ENCODE results near the gene PSMD4.

The PSMD4 gene

GRCh38 chr1:151292207-151293030 lies 37.9 kb downstream of the PSMD4 start:
- Histone ChIP-seq H3K9me3 (ENCODE audit: insufficient read depth, low read length) (no peaks in the 10 kb centered on the region), H3K4me1 (ENCODE audit: low read length) (no peaks in the 10 kb centered on the region), H3K9ac (ENCODE audit: low read length) (no peak overlapping the region), H3K36me3 (replicated peaks; ENCODE audit: low read depth, low read length) (peaks cover 76% of the 10 kb centered on the region), H3K79me2 (ENCODE audit: low read length) (no peaks in the 10 kb centered on the region; the same call in 1 of the 2 replicates), H3K4me2 (ENCODE audit: low read length) (no peak overlapping the region), H3K27me3 (ENCODE audit: low read depth, low read length) (no peaks in the 10 kb centered on the region), H2AFZ (ENCODE audit: low read depth, low read length) (no peak overlapping the region), H3K4me3 (ENCODE audit: low read length) (no peak overlapping the region), H4K20me1 (ENCODE audit: insufficient read depth, low read length) (peaks cover 12% of the 10 kb centered on the region; the same call in 1 of the 2 replicates), H3K27ac (ENCODE audit: low read length) (no peak overlapping the region)
- no peak for TF ChIP-seq EZH2phosphoT487 (IDR thresholded peaks at IDR 0.05; ENCODE audit: low read depth)
- no peak for TF ChIP-seq CTCF (IDR thresholded peaks at IDR 0.05; ENCODE audit: low read depth, low read length)

GRCh38 chr1:151293093-151293492 lies 38.6 kb downstream of the PSMD4 start:
- no peak overlapping the region for H2AFZ ChIP-seq (ENCODE audit: low read depth, low read length)
- H3K9me3 ChIP-seq (ENCODE audit: insufficient read depth, low read length) = no peaks in the 10 kb centered on the region
- peaks cover 12% of the 10 kb centered on the region; the same call in 1 of the 2 replicates for H4K20me1 ChIP-seq (ENCODE audit: insufficient read depth, low read length)
- H3K4me1 ChIP-seq (ENCODE audit: low read length) = no peaks in the 10 kb centered on the region
- TF ChIP-seq EZH2phosphoT487 (IDR thresholded peaks at IDR 0.05; ENCODE audit: low read depth) = no peak
- no peak for TF ChIP-seq CTCF (IDR thresholded peaks at IDR 0.05; ENCODE audit: low read depth, low read length)
- H3K27me3 ChIP-seq (ENCODE audit: low read depth, low read length) = no peaks in the 10 kb centered on the region
- H3K27ac ChIP-seq (ENCODE audit: low read length) = no peak overlapping the region
- H3K36me3 ChIP-seq (replicated peaks; ENCODE audit: low read depth, low read length) = peaks cover 74% of the 10 kb centered on the region
- no peak overlapping the region for H3K4me3 ChIP-seq (ENCODE audit: low read length)
- H3K9ac ChIP-seq (ENCODE audit: low read length) = no peak overlapping the region
- no peaks in the 10 kb centered on the region for H3K79me2 ChIP-seq (ENCODE audit: low read length)
- no peak overlapping the region for H3K4me2 ChIP-seq (ENCODE audit: low read length)

- Histone ChIP-seq H2AFZ (ENCODE audit: low read depth, low read length) (no peak overlapping the region), H3K27ac (ENCODE audit: low read length) (no peak overlapping the region), H3K27me3 (ENCODE audit: low read depth, low read length) (no peaks in the 10 kb centered on the region), H3K79me2 (ENCODE audit: low read length) (no peaks in the 10 kb centered on the region), H3K4me1 (ENCODE audit: low read length) (no peaks in the 10 kb centered on the region), H3K9ac (ENCODE audit: low read length) (no peak overlapping the region), H3K36me3 (replicated peaks; ENCODE audit: low read depth, low read length) (peaks cover 67% of the 10 kb centered on the region), H3K4me3 (ENCODE audit: low read length) (no peak overlapping the region), H3K4me2 (ENCODE audit: low read length) (no peak overlapping the region), H4K20me1 (ENCODE audit: insufficient read depth, low read length) (no peaks in the 10 kb centered on the region), H3K9me3 (ENCODE audit: insufficient read depth, low read length) (no peaks in the 10 kb centered on the region)
- no peak for TF ChIP-seq CTCF (IDR thresholded peaks at IDR 0.05; ENCODE audit: low read depth, low read length)
- no peak for TF ChIP-seq EZH2phosphoT487 (IDR thresholded peaks at IDR 0.05; ENCODE audit: low read depth)
Measured at GRCh38 chr1:151294742-151295462, 40.4 kb downstream of the PSMD4 start.

GRCh38 chr1:151309811-151310323 lies 55.3 kb downstream of the PSMD4 start:
- H4K20me1 ChIP-seq (ENCODE audit: insufficient read depth, low read length) = peaks cover 19% of the 10 kb centered on the region; the same call in 1 of the 2 replicates
- peaks cover 83% of the 10 kb centered on the region for H3K36me3 ChIP-seq (replicated peaks; ENCODE audit: low read depth, low read length)

More at GRCh38 chr1:151309811-151310323, 55.3 kb downstream of the PSMD4 start:
- Histone ChIP-seq H3K27ac (ENCODE audit: low read length) (no peak overlapping the region), H3K79me2 (ENCODE audit: low read length) (peaks cover 24% of the 10 kb centered on the region; the same call in 1 of the 2 replicates), H3K4me3 (ENCODE audit: low read length) (no peak overlapping the region), H3K27me3 (ENCODE audit: low read depth, low read length) (no peaks in the 10 kb centered on the region), H3K9me3 (ENCODE audit: insufficient read depth, low read length) (no peaks in the 10 kb centered on the region), H3K9ac (ENCODE audit: low read length) (no peak overlapping the region), H3K4me1 (ENCODE audit: low read length) (no peaks in the 10 kb centered on the region), H2AFZ (ENCODE audit: low read depth, low read length) (no peak overlapping the region), H3K4me2 (ENCODE audit: low read length) (no peak overlapping the region)
- TF ChIP-seq CTCF (IDR thresholded peaks at IDR 0.05; ENCODE audit: low read depth, low read length) = no peak
- TF ChIP-seq EZH2phosphoT487 (IDR thresholded peaks at IDR 0.05; ENCODE audit: low read depth) = no peak
